Astrocyte of the spinal cord (primary cell): ENCODE measurements around the gene DUS3L.
"Not testable (repeated sequence)": the region's sequence is repeated elsewhere in the genome, so short reads cannot be mapped to it uniquely, and the experiment has no call there.

Experiments
- DNase-seq: peaks from one replicate; pipeline ENCODE4 v3.0.0; 2011; ENCODE audit warnings: low read depth, low spot score
- H3K4me3 ChIP-seq: 2 replicates; pipeline ENCODE4 v1.5.1; 2011; ENCODE audit warnings: low read depth, mild to moderate bottlenecking, low read length, moderate library complexity
- in situ Hi-C: cut with HindIII; loops from 2 replicates; pipeline ENCODE4 v1.10.0; 2017; ENCODE audit warnings: low sequenced_read_pairs
- TF ChIP-seq, protein P1 (sequence below): IDR thresholded peaks from 2 replicates; pipeline ENCODE4 v1.5.1; 2012; ENCODE audit warnings: low read depth, mild to moderate bottlenecking, low read length, inconsistent platforms

DUS3L gene

DNA sequence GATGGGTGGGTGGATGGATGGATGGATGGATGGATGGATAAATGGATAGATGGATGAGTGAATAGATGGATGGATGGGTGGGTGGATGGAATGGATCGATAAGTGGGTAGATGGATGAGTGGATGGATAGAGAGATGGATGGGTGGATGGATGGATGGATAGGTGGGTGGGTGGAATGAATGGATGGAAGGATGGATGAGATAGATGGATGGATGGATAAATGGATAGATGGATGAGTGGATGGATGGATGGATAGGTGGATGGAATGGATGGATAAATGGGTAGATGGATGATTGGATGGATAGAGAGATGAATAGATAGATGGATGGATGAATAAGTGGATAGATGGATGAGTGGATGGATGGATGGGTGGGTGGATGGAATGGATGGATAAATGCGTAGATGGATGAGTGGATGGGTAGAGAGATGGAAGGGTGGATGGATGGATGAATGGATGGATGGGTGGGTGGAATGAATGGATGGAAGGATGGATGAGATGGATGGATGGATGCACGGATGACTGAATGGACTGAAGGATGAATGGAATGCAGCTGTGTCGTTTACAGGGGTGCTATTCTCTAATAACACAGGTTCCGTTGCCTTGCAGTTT lies 28.2 kb downstream of the DUS3L start:
- TF ChIP-seq, protein P1, sequence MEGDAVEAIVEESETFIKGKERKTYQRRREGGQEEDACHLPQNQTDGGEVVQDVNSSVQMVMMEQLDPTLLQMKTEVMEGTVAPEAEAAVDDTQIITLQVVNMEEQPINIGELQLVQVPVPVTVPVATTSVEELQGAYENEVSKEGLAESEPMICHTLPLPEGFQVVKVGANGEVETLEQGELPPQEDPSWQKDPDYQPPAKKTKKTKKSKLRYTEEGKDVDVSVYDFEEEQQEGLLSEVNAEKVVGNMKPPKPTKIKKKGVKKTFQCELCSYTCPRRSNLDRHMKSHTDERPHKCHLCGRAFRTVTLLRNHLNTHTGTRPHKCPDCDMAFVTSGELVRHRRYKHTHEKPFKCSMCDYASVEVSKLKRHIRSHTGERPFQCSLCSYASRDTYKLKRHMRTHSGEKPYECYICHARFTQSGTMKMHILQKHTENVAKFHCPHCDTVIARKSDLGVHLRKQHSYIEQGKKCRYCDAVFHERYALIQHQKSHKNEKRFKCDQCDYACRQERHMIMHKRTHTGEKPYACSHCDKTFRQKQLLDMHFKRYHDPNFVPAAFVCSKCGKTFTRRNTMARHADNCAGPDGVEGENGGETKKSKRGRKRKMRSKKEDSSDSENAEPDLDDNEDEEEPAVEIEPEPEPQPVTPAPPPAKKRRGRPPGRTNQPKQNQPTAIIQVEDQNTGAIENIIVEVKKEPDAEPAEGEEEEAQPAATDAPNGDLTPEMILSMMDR = no peak
- no peak for DNase-seq
- in situ Hi-C loops = no loop called here
- no peak overlapping the region for H3K4me3 ChIP-seq

DNA sequence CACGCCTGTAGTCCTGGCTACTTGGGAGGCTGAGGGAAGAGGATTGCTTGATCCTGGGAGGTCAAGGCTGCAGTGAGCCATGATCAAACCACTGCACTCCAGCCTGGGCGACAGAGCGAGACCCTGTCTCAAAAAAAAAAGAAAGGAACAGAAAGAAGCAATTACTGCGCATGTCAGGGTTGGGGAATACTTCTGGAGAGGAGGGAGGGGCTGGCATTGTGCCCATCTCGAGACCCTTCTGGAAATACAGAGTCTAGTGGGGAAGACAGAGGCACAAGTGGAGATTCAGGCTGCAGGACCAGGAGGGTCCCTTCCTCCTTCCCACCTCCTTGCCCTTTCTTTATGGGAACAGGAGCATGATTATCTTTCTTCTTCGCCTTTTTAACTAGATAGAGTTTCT lies 37.2 kb downstream of the DUS3L start:
- H3K4me3 ChIP-seq = no peak overlapping the region
- DNase-seq = no peak
- in situ Hi-C loops = no loop called here
- TF ChIP-seq, protein P1 = no peak

DNA sequence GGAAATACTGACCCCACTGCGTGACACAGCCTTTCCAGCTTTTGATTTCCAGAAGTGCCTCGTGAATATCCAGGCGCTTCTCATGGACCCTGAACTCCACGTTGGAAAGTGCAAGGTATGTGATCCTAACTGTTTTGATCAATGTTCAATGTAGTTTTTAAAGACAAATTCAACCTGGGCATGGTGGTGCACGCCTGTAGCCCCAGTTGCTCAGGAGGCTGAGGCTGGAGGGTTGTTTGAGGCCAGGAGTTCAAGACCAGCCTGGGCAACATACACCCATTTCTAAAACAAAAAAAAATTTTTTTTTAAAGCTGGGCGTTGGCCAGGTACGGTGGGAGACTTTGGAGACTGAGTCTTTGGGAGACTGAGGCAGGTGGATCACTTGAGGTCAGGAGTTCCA lies 39.3 kb downstream of the DUS3L start:
- no peak for DNase-seq
- TF ChIP-seq, protein P1 = no peak
- in situ Hi-C loops = no loop called here
- H3K4me3 ChIP-seq = no peak overlapping the region

DNA sequence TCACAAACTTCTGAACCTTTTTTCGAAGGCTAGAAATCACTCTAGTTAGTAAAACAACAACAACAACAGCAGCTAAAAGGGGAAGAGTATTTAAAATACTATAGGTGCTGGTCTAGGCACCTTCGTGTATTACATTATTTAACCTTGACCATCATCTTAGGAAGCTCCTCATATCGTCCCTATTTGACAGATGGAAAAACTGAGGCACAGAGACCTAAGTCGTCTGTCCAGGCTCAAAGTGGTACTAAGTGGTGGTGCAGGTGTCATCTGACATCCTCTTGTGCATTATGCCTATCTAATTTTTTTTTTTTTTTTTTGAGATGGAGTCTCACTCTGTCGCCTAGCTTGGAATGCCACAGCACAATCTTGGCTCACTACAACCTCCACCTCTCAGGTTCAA lies 41.5 kb downstream of the DUS3L start:
- TF ChIP-seq, protein P1 = no peak
- DNase-seq = no peak
- in situ Hi-C loops = no loop called here
- H3K4me3 ChIP-seq = no peak overlapping the region

DNA sequence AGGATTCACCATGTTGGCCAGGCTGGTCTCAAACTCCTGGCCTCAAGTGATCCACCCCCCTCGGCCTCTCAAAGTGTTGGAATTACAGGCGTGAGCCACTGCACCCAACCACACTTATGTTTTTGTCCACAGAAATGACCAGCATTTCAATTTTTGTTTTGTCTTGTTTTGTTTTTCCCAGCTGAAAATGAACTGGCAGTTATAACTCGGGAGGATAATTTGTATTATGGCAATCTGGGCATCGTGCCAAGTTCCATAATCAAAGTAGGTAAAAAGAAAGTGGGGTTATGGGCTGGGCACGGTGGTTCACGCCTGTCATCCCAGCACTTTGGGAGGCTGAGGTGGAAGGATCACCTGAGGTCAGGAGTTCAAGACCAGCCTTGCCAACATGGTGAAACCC lies 42.0 kb downstream of the DUS3L start:
- in situ Hi-C loops, H3K4me3 ChIP-seq, DNase-seq: not testable (repeated sequence)

DNA sequence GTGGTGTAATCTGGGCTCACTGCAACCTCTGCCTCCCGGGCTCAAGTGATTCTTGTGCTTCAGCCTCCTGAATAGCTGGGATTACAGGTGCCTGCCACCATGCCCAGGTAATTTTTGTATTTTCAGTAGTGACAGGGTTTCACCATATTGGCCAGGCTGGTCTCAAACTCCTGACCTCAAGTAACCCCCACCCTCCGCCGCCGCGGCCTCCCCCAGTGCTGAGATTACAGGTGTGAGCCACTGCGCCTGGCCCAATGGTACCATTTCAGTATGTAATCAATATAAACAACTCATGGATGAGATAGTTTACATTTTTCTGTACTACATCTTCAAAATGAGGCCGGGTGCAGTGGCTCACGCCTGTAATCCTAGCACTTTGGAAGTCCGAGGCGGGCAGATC lies 46.0 kb downstream of the DUS3L start:
- in situ Hi-C loops, DNase-seq, H3K4me3 ChIP-seq: not testable (repeated sequence)

DNA sequence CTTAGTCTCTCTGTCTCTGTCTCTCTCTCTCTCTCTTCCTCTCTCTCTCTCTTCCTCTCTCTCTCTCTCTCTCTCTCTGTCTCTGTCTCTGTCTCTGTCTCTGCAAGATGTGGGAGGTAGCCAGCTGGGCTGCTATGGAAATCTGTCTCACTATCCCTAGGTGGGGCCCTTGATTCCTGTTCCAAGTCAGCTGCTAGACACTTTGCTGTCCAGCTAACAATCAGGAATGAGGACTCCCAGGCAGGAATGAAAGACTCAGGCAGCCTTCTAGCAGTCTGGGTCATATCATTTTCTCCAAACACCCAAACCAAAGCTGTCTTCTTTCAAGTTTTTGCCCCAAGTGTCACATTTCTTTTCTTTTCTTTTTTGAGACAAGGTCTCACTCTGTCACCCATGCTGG lies 47.3 kb downstream of the DUS3L start:
- H3K4me3 ChIP-seq = no peak overlapping the region
- in situ Hi-C loops = no loop called here
- DNase-seq = no peak
- TF ChIP-seq, protein P1 = no peak

DNA sequence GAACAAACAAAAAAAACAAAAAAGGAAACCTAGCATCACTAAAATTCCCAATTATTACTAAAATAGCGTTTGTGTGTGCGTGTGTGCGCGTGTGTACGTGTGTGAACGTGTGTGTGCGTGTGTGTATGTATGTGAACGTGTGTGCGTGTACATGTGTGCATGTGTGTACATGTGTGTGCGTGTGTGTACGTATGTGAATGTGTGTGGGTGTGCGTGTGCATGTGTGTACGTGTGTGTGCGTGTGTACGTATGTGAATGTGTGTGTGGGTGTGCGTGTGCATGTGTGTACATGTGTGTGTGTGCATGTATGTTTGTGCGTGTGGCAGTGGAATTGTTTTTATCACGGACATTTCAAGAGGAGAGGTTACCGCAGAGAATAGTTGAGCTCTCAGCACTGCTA lies 48.9 kb downstream of the DUS3L start:
- TF ChIP-seq, protein P1 = no peak

More for the DNA sequence above, 48.9 kb downstream of the DUS3L start:
- no peak for DNase-seq
- H3K4me3 ChIP-seq = no peak overlapping the region
- in situ Hi-C loops = no loop called here
